Glomerular visceral epithelial cell (primary cell): ENCODE measurements around the gene SMIM45.

Experiments
- DNase-seq: peaks from one replicate; pipeline ENCODE4 v3.0.0-alpha.2; 2016; ENCODE audit errors: extremely low spot score

Gene SMIM45

GRCh38 chr22:42001706-42002105, 49.8 kb downstream of the SMIM45 start:
- no peak for DNase-seq

GRCh38 chr22:42007922-42008321, 56.0 kb downstream of the SMIM45 start:
- no peak for DNase-seq
